GM18499 (cell line): ENCODE measurements around the gene KLHL30.

Experiments
- ATAC-seq: cut with Tn5 transposase; IDR thresholded peaks from one replicate; pipeline ENCODE4 v1.9.1; 2021; ENCODE audit warnings: moderate number of reproducible peaks; ENCODE audit not compliant: insufficient read depth, unreplicated experiment

KLHL30 gene

GRCh38 chr2:238130111-238130695, 8.3 kb upstream of the KLHL30 start:
- no peak for ATAC-seq

DNA sequence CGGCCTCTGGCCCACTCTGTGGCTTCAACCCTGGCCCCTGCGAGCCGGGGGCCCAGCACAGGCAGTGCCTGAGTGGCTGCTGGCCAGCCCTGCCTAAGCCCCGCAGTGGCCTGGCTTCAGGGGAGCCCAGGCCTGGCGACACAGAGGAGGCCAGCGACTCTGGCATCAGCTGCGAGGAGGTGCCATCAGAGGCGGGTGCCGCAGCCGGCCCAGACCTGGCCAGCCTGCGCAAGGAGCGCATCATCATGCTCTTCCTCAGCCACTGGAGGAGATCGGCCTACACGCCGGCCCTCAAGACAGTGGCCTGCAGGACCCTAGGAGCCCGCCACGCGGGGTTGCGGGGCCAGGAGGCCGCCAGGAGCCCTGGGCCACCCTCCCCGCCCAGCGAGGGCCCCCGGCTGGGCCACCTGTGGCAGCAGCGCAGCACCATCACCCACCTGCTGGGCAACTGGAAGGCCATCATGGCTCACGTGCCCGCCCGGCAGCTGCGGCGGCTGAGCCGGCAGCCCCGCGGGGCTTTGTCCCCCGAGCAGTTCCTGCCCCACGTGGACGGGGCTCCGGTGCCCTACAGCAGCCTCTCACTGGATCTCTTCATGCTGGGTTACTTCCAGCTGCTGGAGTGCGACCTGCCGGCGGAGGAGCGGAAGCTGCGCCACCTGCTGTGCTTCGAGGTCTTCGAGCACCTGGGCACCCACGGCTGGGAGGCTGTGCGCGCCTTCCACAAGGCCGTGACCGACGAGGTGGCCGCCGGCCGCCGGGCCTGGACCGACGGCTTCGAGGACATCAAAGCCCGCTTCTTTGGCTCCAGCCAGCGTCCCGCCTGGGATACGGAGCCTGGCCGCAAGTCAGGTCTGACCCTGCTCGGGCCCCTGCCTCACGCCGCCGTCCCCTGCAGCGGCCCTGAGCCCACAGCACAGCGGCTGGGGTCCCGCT, 7.5 kb upstream of the KLHL30 start:
- no peak for ATAC-seq

- no peak for ATAC-seq
Observed at GRCh38 chr2:238131761-238132462, 6.6 kb upstream of the KLHL30 start.

- no peak for ATAC-seq
Observed at GRCh38 chr2:238132463-238133450, 5.7 kb upstream of the KLHL30 start.

GRCh38 chr2:238133499-238134392, 4.7 kb upstream of the KLHL30 start:
- ATAC-seq: no peak

- ATAC-seq: no peak
Observed at GRCh38 chr2:238134393-238134785, 4.1 kb upstream of the KLHL30 start.

- ATAC-seq: no peak
Observed at GRCh38 chr2:238135601-238136150, 2.8 kb upstream of the KLHL30 start.

GRCh38 chr2:238136820-238137537, 1.5 kb upstream of the KLHL30 start:
- ATAC-seq: no peak

DNA sequence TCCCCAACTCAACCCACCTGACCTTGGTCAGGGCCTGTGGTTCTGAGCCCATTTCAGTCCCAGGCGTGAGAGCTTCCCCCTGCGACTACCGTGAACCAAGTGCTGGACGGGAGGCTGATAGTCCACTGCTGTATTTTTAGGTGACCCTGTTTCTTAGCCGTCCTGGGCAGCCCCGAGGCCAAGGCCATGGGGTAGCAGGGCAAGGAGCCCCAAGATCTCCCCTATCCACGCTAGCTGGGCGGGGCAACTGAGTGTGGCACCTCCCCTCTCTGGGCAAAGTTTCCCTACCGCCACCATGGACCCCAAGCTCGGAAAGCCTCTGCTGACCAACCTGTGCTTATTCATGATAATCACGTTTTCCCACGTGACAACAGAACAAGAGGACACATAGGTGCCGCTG, 583 bp upstream of the KLHL30 start:
- ATAC-seq: no peak

GRCh38 chr2:238139196-238140039, 950 bp downstream of the KLHL30 start:
- ATAC-seq: no peak

DNA sequence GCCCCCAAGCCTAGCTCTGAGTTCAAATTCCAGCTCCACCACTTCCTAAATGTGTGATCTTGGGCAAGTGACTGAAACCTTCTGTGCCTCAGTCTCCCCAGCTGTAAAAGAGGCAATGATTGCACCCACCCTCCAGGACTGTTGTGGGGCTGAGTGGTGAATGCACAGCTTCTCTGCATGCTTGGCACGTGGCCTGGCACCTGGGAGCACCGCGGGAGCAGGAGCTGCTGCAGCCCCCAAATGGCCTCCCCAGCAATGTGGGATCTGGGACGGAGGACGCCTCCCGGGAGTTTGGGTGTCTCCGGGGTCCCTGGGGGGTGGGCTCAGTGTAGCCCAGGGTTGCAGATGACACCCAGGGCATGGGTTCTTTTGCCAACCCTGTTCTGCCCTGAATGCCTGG, 1.6 kb downstream of the KLHL30 start:
- no peak for ATAC-seq

GRCh38 chr2:238140721-238141540, 2.5 kb downstream of the KLHL30 start:
- no peak for ATAC-seq

DNA sequence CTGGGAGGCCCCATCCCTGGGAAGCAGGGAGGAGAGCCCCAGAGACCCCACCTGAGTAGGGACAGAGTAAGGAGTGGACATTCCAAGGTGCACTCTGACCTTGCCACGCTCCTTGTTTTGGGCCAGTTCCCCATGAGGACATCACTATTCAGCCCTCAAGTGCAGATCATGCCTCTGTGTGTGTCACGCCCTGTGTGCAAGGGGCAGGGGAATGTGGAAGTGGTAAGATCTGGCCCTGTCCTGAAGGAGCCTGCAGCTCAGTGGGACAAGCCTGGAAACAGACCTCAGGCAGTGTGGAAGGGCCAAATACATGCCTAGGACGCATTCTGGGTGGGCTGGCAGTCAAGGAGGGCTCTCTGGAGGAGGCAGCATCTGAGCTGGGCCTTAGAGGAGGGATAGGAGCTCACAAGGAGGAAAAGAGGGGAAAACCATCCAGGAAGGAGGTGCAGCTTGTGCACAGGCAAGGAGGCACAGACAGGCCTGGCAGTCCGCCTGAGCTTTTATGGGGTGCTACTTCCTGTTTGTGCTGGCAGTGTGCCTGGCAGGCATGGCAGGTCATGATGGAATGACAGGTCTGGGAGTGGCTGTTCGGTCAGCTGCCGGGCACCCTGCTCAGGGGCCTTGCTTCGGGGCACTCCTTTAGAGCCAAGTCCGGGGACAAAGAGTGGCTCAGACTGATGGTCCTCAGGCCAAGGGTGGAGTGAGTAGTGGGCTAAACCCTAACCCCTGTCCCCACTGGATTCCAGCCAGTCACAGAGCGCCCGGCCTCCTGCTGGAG, 3.3 kb downstream of the KLHL30 start:
- no peak for ATAC-seq

DNA sequence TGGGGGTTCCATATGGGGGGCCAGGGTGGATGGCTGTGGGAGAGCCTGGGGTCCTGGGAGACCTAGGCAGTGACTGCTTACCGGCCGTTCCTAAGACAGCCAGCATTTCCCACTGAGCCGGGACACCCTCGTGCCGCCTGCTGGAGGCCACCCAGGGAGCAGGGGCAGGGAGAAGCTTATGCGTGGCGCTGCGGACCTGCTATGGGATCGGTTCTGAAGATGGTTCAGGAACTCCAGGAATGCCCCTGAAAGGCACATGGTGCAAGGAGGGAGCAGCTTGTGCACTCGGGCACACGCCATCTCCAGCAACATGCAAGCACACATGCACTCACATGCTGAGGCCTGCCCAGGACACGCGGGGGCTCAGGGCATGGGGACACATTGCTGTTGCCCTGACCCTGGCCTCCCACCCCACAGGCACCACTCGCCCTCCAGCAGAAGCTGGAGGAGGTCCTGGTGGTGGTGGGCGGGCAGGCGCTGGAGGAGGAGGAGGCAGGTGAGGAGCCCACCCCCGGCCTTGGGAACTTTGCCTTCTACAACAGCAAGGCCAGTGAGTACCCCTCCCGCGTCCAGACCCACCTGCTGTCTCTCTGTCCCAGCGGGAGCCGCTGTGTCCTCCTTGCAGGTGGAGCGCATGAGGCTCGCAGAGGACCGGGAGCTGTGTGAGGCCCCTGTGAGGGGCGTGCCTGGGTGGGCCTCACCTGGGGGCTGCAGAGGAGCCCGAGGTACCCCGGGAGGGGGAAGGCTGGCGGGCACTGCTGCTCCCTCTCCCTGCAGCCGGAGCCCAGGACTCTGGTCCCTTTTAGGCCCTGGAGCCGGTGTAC, 4.1 kb downstream of the KLHL30 start:
- no peak for ATAC-seq
